H9 (cell line): Measurements from ENCODE around the gene EIF2B5. TPM values are rescaled to one million over a fixed set of nuclear protein-coding genes. Genes with fewer than 3 reads are reported as not detected.

Source experiments
- DNase-seq: peaks from one replicate; pipeline ENCODE4 v3.0.0-alpha.2; 2017
- H2AFZ ChIP-seq: one replicate; pipeline ENCODE4 v1.6.1; 2013; ENCODE audit warnings: mild to moderate bottlenecking, low read length, control low read depth, moderate library complexity
- H2AK5ac ChIP-seq: 2 replicates; pipeline ENCODE4 v1.6.1; 2013; ENCODE audit warnings: low read length, control low read depth, mixed read lengths; ENCODE audit not compliant: insufficient read length
- H2BK120ac ChIP-seq: one replicate; pipeline ENCODE4 v1.6.1; 2013; ENCODE audit warnings: low read depth, mild to moderate bottlenecking, low read length, control low read depth, inconsistent platforms; ENCODE audit not compliant: poor library complexity, severe bottlenecking
- H2BK12ac ChIP-seq: 2 replicates; pipeline ENCODE4 v1.6.1; 2013; ENCODE audit warnings: low read length, control low read depth, mixed read lengths, low read depth; ENCODE audit not compliant: insufficient read length
- H2BK15ac ChIP-seq: 2 replicates; pipeline ENCODE4 v1.6.1; 2013; ENCODE audit warnings: low read depth, low read length, control low read depth
- H2BK20ac ChIP-seq: one replicate; pipeline ENCODE4 v1.6.1; 2013; ENCODE audit warnings: low read depth, mild to moderate bottlenecking, low read length, control low read depth, inconsistent platforms; ENCODE audit not compliant: poor library complexity, severe bottlenecking
- H2BK5ac ChIP-seq: 2 replicates; pipeline ENCODE4 v1.6.1; 2013; ENCODE audit warnings: low read length, control low read depth, mixed read lengths; ENCODE audit not compliant: insufficient read length
- H3K14ac ChIP-seq: 2 replicates; pipeline ENCODE4 v1.6.1; 2013; ENCODE audit warnings: low read length, control low read depth; ENCODE audit not compliant: insufficient read depth
- H3K18ac ChIP-seq: 2 replicates; pipeline ENCODE4 v1.6.1; 2013; ENCODE audit warnings: low read depth, mild to moderate bottlenecking, mixed read lengths, low read length, control low read depth; ENCODE audit not compliant: insufficient read length
- H3K23ac ChIP-seq: 2 replicates; pipeline ENCODE4 v1.6.1; 2013; ENCODE audit warnings: low read length, control low read depth, mixed read lengths, low read depth; ENCODE audit not compliant: insufficient read length
- H3K23me2 ChIP-seq: 2 replicates; pipeline ENCODE4 v1.6.1; 2013; ENCODE audit warnings: low read depth, mild to moderate bottlenecking, mixed read lengths, low read length, control low read depth; ENCODE audit not compliant: insufficient read length, poor library complexity, severe bottlenecking
- H3K27ac ChIP-seq: 2 replicates; pipeline ENCODE4 v1.5.1; 2013; ENCODE audit warnings: low read length, control low read depth, mixed read lengths, low read depth; ENCODE audit not compliant: insufficient read length
- H3K27me3 ChIP-seq: 2 replicates; pipeline ENCODE4 v1.6.1; 2013; ENCODE audit warnings: low read length, control low read depth, inconsistent platforms; ENCODE audit not compliant: insufficient read depth
- H3K4ac ChIP-seq: 2 replicates; pipeline ENCODE4 v1.6.1; 2013; ENCODE audit warnings: low read depth, mild to moderate bottlenecking, control low read depth, inconsistent platforms, low read length, moderate library complexity
- H3K4me1 ChIP-seq: 2 replicates; pipeline ENCODE4 v1.6.1; 2013; ENCODE audit warnings: low read length, control low read depth, inconsistent platforms; ENCODE audit not compliant: insufficient read depth
- H3K4me2 ChIP-seq: 2 replicates; pipeline ENCODE4 v1.6.1; 2013; ENCODE audit warnings: low read length, control low read depth, mixed read lengths; ENCODE audit not compliant: insufficient read length, insufficient read depth
- H3K56ac ChIP-seq: 2 replicates; pipeline ENCODE4 v1.6.1; 2013; ENCODE audit warnings: low read depth, mild to moderate bottlenecking, mixed read lengths, low read length, control low read depth; ENCODE audit not compliant: insufficient read length
- H3K79me1 ChIP-seq: 2 replicates; pipeline ENCODE4 v1.6.1; 2013; ENCODE audit warnings: low read depth, mild to moderate bottlenecking, moderate library complexity, low read length, control low read depth, inconsistent platforms; ENCODE audit not compliant: insufficient read depth, poor library complexity, severe bottlenecking
- H3K79me2 ChIP-seq: 2 replicates; pipeline ENCODE4 v1.6.1; 2013; ENCODE audit warnings: low read length, control low read depth, inconsistent platforms; ENCODE audit not compliant: insufficient read depth
- H3K9ac ChIP-seq: 2 replicates; pipeline ENCODE4 v1.6.1; 2013; ENCODE audit warnings: low read length, control low read depth, mixed read lengths; ENCODE audit not compliant: insufficient read length; ENCODE audit errors: extremely low read depth
- H3K9me3 ChIP-seq: one replicate; pipeline ENCODE4 v1.6.1; 2013; ENCODE audit warnings: low read depth, low read length, inconsistent platforms; ENCODE audit not compliant: control insufficient read depth
- H3T11ph ChIP-seq: one replicate; pipeline ENCODE4 v1.6.1; 2013; ENCODE audit warnings: mild to moderate bottlenecking, low read length, control low read depth, inconsistent platforms
- H4K20me1 ChIP-seq: one replicate; pipeline ENCODE4 v1.6.1; 2013; ENCODE audit not compliant: control insufficient read depth, insufficient read length, insufficient read depth
- H4K5ac ChIP-seq: 2 replicates; pipeline ENCODE4 v1.6.1; 2013; ENCODE audit warnings: low read depth, mild to moderate bottlenecking, mixed read lengths, low read length, control low read depth; ENCODE audit not compliant: insufficient read length
- H4K8ac ChIP-seq: replicated peaks from 2 replicates; pipeline ENCODE4 v1.6.1; 2013; ENCODE audit warnings: low read length, control low read depth, mixed read lengths, low read depth; ENCODE audit not compliant: insufficient read length
- H4K91ac ChIP-seq: 2 replicates; pipeline ENCODE4 v1.6.1; 2013; ENCODE audit warnings: low read depth, mild to moderate bottlenecking, moderate library complexity, mixed read lengths, low read length, control low read depth; ENCODE audit not compliant: insufficient read length
- H3K27ac Mint-ChIP-seq, 3 experiments: 2 replicates in 2 of 3; 3 replicates in 1 of 3; pipeline ENCODE4 v1.8.0; 2020 to 2021; ENCODE audit warnings: mixed read lengths in 3 of 3, mild to moderate bottlenecking in 1 of 3, moderate library complexity in 1 of 3
- H3K27me3 Mint-ChIP-seq: 2 replicates; pipeline ENCODE4 v1.8.0; 2021; ENCODE audit warnings: low read depth, mild to moderate bottlenecking, moderate library complexity, mixed read lengths
- H3K36me3 Mint-ChIP-seq, 3 experiments: 2 replicates in 2 of 3; 3 replicates in 1 of 3; pipeline ENCODE4 v1.8.0; 2020 to 2021; ENCODE audit warnings: low read depth in 3 of 3, mixed read lengths in 3 of 3; ENCODE audit not compliant: insufficient read depth in 1 of 3
- H3K4me1 Mint-ChIP-seq, 2 experiments: 2 replicates each; pipeline ENCODE4 v1.8.0; 2020; ENCODE audit warnings: mixed read lengths in 2 of 2
- H3K4me3 Mint-ChIP-seq, 2 experiments: 2 replicates in 1 of 2; 3 replicates in 1 of 2; pipeline ENCODE4 v1.8.0; 2020 to 2021; ENCODE audit warnings: mild to moderate bottlenecking in 2 of 2, mixed read lengths in 2 of 2, moderate library complexity in 1 of 2
- H3K9me3 Mint-ChIP-seq, 2 experiments: 2 replicates in 1 of 2; 3 replicates in 1 of 2; pipeline ENCODE4 v1.8.0; 2020; ENCODE audit warnings: mild to moderate bottlenecking in 2 of 2, mixed read lengths in 2 of 2, moderate library complexity in 1 of 2
- CTCF ChIP-seq: fragments of 200-600 bp; sonication (generic); conservative IDR thresholded peaks from 3 replicates; pipeline ENCODE4 v1.8.0; 2021; ENCODE audit warnings: antibody characterized with exemption, mild to moderate bottlenecking
- WGBS: extraction: QIAGEN DNeasy Blood & Tissue Kit; methylation state at CpG from one replicate; pipeline ENCODE4 v1.1.7; 2013; ENCODE audit warnings: missing lambda C conversion rate, low lambda C conversion rate, mixed read lengths; ENCODE audit not compliant: insufficient read length; ENCODE audit errors: extremely low coverage; 5-methylcytosine and 5-hydroxymethylcytosine counted together
- total RNA-seq: library from RNA; stranded (reverse); gene quantifications from 2 replicates; pipeline ENCODE4 v1.2.1, GENCODE V29; 2021

EIF2B5 gene
- total RNA-seq, 1 experiment from 2014 or later, result 42.0 TPM

GRCh38 chr3:184180165-184180564, 45.0 kb downstream of the EIF2B5 start:
- Mint-ChIP-seq H3K27ac (no peak overlapping the region; a peak in 1 of 7 replicates), H3K9me3 (no peaks in the 10 kb centered on the region; a peak in 1 of 5 replicates), H3K4me3 (no peak overlapping the region), H3K27me3 (no peaks in the 10 kb centered on the region), H3K4me1 (peaks cover 29 to 37% of the 10 kb centered on the region in 2 experiments), H3K36me3 (peaks cover 58 to 85% (median 73%) of the 10 kb centered on the region in 3 experiments)
- no peak overlapping the region for H3K18ac ChIP-seq
- H3K79me1 ChIP-seq, result peaks cover 7% of the 10 kb centered on the region
- H3K14ac ChIP-seq, result no peak overlapping the region
- H4K91ac ChIP-seq, result no peak overlapping the region
- H3K4me1 ChIP-seq, result no peaks in the 10 kb centered on the region; the same call in 1 of the 2 replicates
- no peaks in the 10 kb centered on the region for H3K9me3 ChIP-seq
- no peak for DNase-seq
- WGBS, result no CpG with 5 or more reads among the region's 6 CpGs
- H3K27me3 ChIP-seq, result no peaks in the 10 kb centered on the region
- H2AFZ ChIP-seq, result no peak overlapping the region
- H2BK20ac ChIP-seq, result no peak overlapping the region
- no peak overlapping the region for H2BK5ac ChIP-seq
- peaks cover 3% of the 10 kb centered on the region for H4K20me1 ChIP-seq
- H3K56ac ChIP-seq, result no peak overlapping the region
- H4K8ac ChIP-seq, result no peak overlapping the region
- no peak overlapping the region for H2AK5ac ChIP-seq
- no peak for TF ChIP-seq CTCF
- H4K5ac ChIP-seq, result no peak overlapping the region
- H2BK15ac ChIP-seq, result no peak overlapping the region
- H3K79me2 ChIP-seq, result peaks cover 5% of the 10 kb centered on the region; the same call in 1 of the 2 replicates
- H3K4ac ChIP-seq, result no peak overlapping the region
- H3K23me2 ChIP-seq, result peaks cover 17% of the 10 kb centered on the region
- no peak overlapping the region for H3K23ac ChIP-seq
- no peak overlapping the region for H3K9ac ChIP-seq
- H2BK12ac ChIP-seq, result no peak overlapping the region
- H3K27ac ChIP-seq, result no peak overlapping the region
- H3K4me2 ChIP-seq, result no peak overlapping the region
- no peak overlapping the region for H2BK120ac ChIP-seq
- H3T11ph ChIP-seq, result no peak overlapping the region
